Measurements from ENCODE around the gene GNB1L. TPM values are rescaled to one million over a fixed set of nuclear protein-coding genes. Genes with fewer than 3 reads are reported as not detected.
A peak's percentile ranks its signal among the peaks of the same experiment; 100 is the strongest.

GNB1L gene
- 10.4 and 11.5 TPM in 2 replicates for polyA plus RNA-seq (2013)

GRCh38 chr22:19854778-19855503 lies at the start of gene GNB1L, which contains the start of gene RTL10:
GNB1L (minus strand) TSS chr22:19854874; CDS start chr22:19821355, 33,519 bp downstream.
RTL10 (minus strand) TSS chr22:19854874; CDS start chr22:19852261, 2,613 bp downstream.
- H2AFZ ChIP-seq (ENCODE audit: insufficient read depth, low read length, poor library complexity), result peak within 1 kb of the TSS; percentile 90
- peak within 1 kb of the TSS; percentile 86 for H2BK5ac ChIP-seq (ENCODE audit: low read depth, low read length, poor library complexity)
- peak within 1 kb of the TSS; percentile 65 for H3K4ac ChIP-seq (ENCODE audit: low read depth, low read length)
- H3K79me1 ChIP-seq (ENCODE audit: low read length), result peaks cover 32% of the 10 kb centered on the region
- H4K8ac ChIP-seq (ENCODE audit: low read depth, low read length), result peak within 1 kb of the TSS; percentile 90
- peak within 1 kb of the TSS; percentile 87 for H3K4me3 ChIP-seq (ENCODE audit: low read depth, low read length)
- peak within 1 kb of the TSS; percentile 12 for H2BK12ac ChIP-seq (ENCODE audit: low read length)
- H3K27ac ChIP-seq (ENCODE audit: low read depth, low read length), result peak within 1 kb of the TSS; percentile 80
- peak within 1 kb of the TSS; percentile 95 for H3K14ac ChIP-seq (ENCODE audit: low read length)
- H3K9ac ChIP-seq (ENCODE audit: low read length), result peak within 1 kb of the TSS; percentile 85
- peak within 1 kb of the TSS; percentile 94 for H4K12ac ChIP-seq (ENCODE audit: low read depth, low read length)
- peaks cover 33 to 43% of the 10 kb centered on the region in 2 experiments for H3K4me1 ChIP-seq (ENCODE audit: control insufficient read depth in 1 of 2, insufficient read depth in 2 of 2, low read length in 2 of 2)
- peak within 1 kb of the TSS; percentile 92 for H4K91ac ChIP-seq (ENCODE audit: low read depth, low read length)
- no peak within 1 kb of the TSS for H3K23ac ChIP-seq (ENCODE audit: low read length)
- H3K4me2 ChIP-seq (ENCODE audit: low read length), result peak within 1 kb of the TSS; percentile 87
- peaks cover 34% of the 10 kb centered on the region for H3K79me2 ChIP-seq (ENCODE audit: control insufficient read depth, insufficient read depth, low read length, poor library complexity)
- no peaks in the 10 kb centered on the region for H3K27me3 ChIP-seq (ENCODE audit: insufficient read depth, low read length)
- peak within 1 kb of the TSS; percentile 94 for H3K18ac ChIP-seq (ENCODE audit: low read length)
- peak within 1 kb of the TSS; percentile 84 for H2AK5ac ChIP-seq (ENCODE audit: low read length)
- peak; percentile 96 to 99 for DNase-seq
- peaks cover 20 to 27% of the 10 kb centered on the region in 2 experiments for H3K36me3 ChIP-seq (ENCODE audit: control insufficient read depth in 1 of 2, insufficient read depth in 2 of 2, low read length in 2 of 2)
- H3K9me3 ChIP-seq (ENCODE audit: insufficient read depth, low read depth, low read length), result no peaks in the 10 kb centered on the region
- no CpG with 5 or more reads among the region's 81 CpGs for WGBS (ENCODE audit: extremely low coverage, insufficient coverage, insufficient read length)
- peak within 1 kb of the TSS; percentile 88 for H2BK120ac ChIP-seq (ENCODE audit: insufficient read depth, low read length, poor library complexity)

- Histone ChIP-seq H3K79me1 (ENCODE audit: low read length) (peaks cover 10% of the 10 kb centered on the region), H4K91ac (ENCODE audit: low read depth, low read length) (peak overlapping the region; percentile 45), H2AFZ (ENCODE audit: insufficient read depth, low read length, poor library complexity) (no peak overlapping the region), H3K18ac (ENCODE audit: low read length) (no peak overlapping the region), H3K9ac (ENCODE audit: low read length) (no peak overlapping the region), H3K4ac (ENCODE audit: low read depth, low read length) (no peak overlapping the region), H3K36me3 (ENCODE audit: control insufficient read depth in 1 of 2, insufficient read depth in 2 of 2, low read length in 2 of 2) (no peaks in the 10 kb centered on the region), H3K4me2 (ENCODE audit: low read length) (no peak overlapping the region), H3K4me1 (ENCODE audit: control insufficient read depth in 1 of 2, insufficient read depth in 2 of 2, low read length in 2 of 2) (peaks cover 17% of the 10 kb centered on the region in 2 experiments), H3K79me2 (ENCODE audit: control insufficient read depth, insufficient read depth, low read length, poor library complexity) (no peaks in the 10 kb centered on the region), H3K9me3 (ENCODE audit: insufficient read depth, low read depth, low read length) (no peaks in the 10 kb centered on the region), H4K8ac (ENCODE audit: low read depth, low read length) (no peak overlapping the region), H3K27ac (ENCODE audit: low read depth, low read length) (no peak overlapping the region), H3K27me3 (ENCODE audit: insufficient read depth, low read length) (no peaks in the 10 kb centered on the region), H2BK5ac (ENCODE audit: low read depth, low read length, poor library complexity) (no peak overlapping the region), H2BK120ac (ENCODE audit: insufficient read depth, low read length, poor library complexity) (peak overlapping the region; percentile 19), H3K4me3 (ENCODE audit: low read depth, low read length) (no peak overlapping the region), H3K14ac (ENCODE audit: low read length) (peak overlapping the region; percentile 46), H2AK5ac (ENCODE audit: low read length) (peak overlapping the region; percentile 56), H2BK12ac (ENCODE audit: low read length) (peak overlapping the region; percentile 59), H3K23ac (ENCODE audit: low read length) (no peak overlapping the region), H4K12ac (ENCODE audit: low read depth, low read length) (no peak overlapping the region)
- WGBS (ENCODE audit: extremely low coverage, insufficient coverage, insufficient read length), result no CpG with 5 or more reads among the region's 16 CpGs
- no peak for DNase-seq
Observed at GRCh38 chr22:19904174-19904856, 49.6 kb upstream of the GNB1L start.

- Histone ChIP-seq H3K9me3 (ENCODE audit: insufficient read depth, low read depth, low read length) (no peaks in the 10 kb centered on the region), H3K4ac (ENCODE audit: low read depth, low read length) (no peak overlapping the region), H3K27me3 (ENCODE audit: insufficient read depth, low read length) (no peaks in the 10 kb centered on the region), H2BK5ac (ENCODE audit: low read depth, low read length, poor library complexity) (no peak overlapping the region), H4K12ac (ENCODE audit: low read depth, low read length) (no peak overlapping the region), H2AFZ (ENCODE audit: insufficient read depth, low read length, poor library complexity) (no peak overlapping the region), H3K79me1 (ENCODE audit: low read length) (peaks cover 9% of the 10 kb centered on the region), H4K8ac (ENCODE audit: low read depth, low read length) (no peak overlapping the region), H3K4me1 (ENCODE audit: control insufficient read depth in 1 of 2, insufficient read depth in 2 of 2, low read length in 2 of 2) (peaks cover 17 to 21% of the 10 kb centered on the region in 2 experiments), H2BK12ac (ENCODE audit: low read length) (peak overlapping the region; percentile 59), H4K91ac (ENCODE audit: low read depth, low read length) (peak overlapping the region; percentile 45), H3K36me3 (ENCODE audit: control insufficient read depth in 1 of 2, insufficient read depth in 2 of 2, low read length in 2 of 2) (no peaks in the 10 kb centered on the region), H2BK120ac (ENCODE audit: insufficient read depth, low read length, poor library complexity) (peak overlapping the region; percentile 19), H2AK5ac (ENCODE audit: low read length) (no peak overlapping the region), H3K79me2 (ENCODE audit: control insufficient read depth, insufficient read depth, low read length, poor library complexity) (no peaks in the 10 kb centered on the region), H3K9ac (ENCODE audit: low read length) (no peak overlapping the region), H3K23ac (ENCODE audit: low read length) (no peak overlapping the region), H3K4me3 (ENCODE audit: low read depth, low read length) (no peak overlapping the region), H3K18ac (ENCODE audit: low read length) (peak overlapping the region; percentile 19), H3K4me2 (ENCODE audit: low read length) (no peak overlapping the region), H3K27ac (ENCODE audit: low read depth, low read length) (no peak overlapping the region), H3K14ac (ENCODE audit: low read length) (peak overlapping the region; percentile 4)
- no peak for DNase-seq
- no CpG with 5 or more reads among the region's 12 CpGs for WGBS (ENCODE audit: extremely low coverage, insufficient coverage, insufficient read length)
Observed at GRCh38 chr22:19903513-19903912, 48.8 kb upstream of the GNB1L start.

GRCh38 chr22:19903031-19903430 lies 48.4 kb upstream of the GNB1L start:
- Histone ChIP-seq H3K36me3 (ENCODE audit: control insufficient read depth in 1 of 2, insufficient read depth in 2 of 2, low read length in 2 of 2) (no peaks in the 10 kb centered on the region), H3K79me1 (ENCODE audit: low read length) (peaks cover 9% of the 10 kb centered on the region)

More at GRCh38 chr22:19903031-19903430, 48.4 kb upstream of the GNB1L start:
- no peaks in the 10 kb centered on the region for H3K79me2 ChIP-seq (ENCODE audit: control insufficient read depth, insufficient read depth, low read length, poor library complexity)
- H2BK12ac ChIP-seq (ENCODE audit: low read length), result peak overlapping the region; percentile 59
- no peak overlapping the region for H4K12ac ChIP-seq (ENCODE audit: low read depth, low read length)
- no CpG with 5 or more reads among the region's 9 CpGs for WGBS (ENCODE audit: extremely low coverage, insufficient coverage, insufficient read length)
- no peak overlapping the region for H3K4me3 ChIP-seq (ENCODE audit: low read depth, low read length)
- H3K14ac ChIP-seq (ENCODE audit: low read length), result peak overlapping the region; percentile 57
- H2BK120ac ChIP-seq (ENCODE audit: insufficient read depth, low read length, poor library complexity), result peak overlapping the region; percentile 19
- peaks cover 17 to 22% of the 10 kb centered on the region in 2 experiments for H3K4me1 ChIP-seq (ENCODE audit: control insufficient read depth in 1 of 2, insufficient read depth in 2 of 2, low read length in 2 of 2)
- H3K23ac ChIP-seq (ENCODE audit: low read length), result no peak overlapping the region
- DNase-seq, result no peak
- H3K4me2 ChIP-seq (ENCODE audit: low read length), result no peak overlapping the region
- H2AK5ac ChIP-seq (ENCODE audit: low read length), result no peak overlapping the region
- no peaks in the 10 kb centered on the region for H3K9me3 ChIP-seq (ENCODE audit: insufficient read depth, low read depth, low read length)
- H3K27me3 ChIP-seq (ENCODE audit: insufficient read depth, low read length), result no peaks in the 10 kb centered on the region
- peak overlapping the region; percentile 20 for H4K8ac ChIP-seq (ENCODE audit: low read depth, low read length)
- no peak overlapping the region for H2AFZ ChIP-seq (ENCODE audit: insufficient read depth, low read length, poor library complexity)
- no peak overlapping the region for H3K18ac ChIP-seq (ENCODE audit: low read length)
- H3K9ac ChIP-seq (ENCODE audit: low read length), result no peak overlapping the region
- no peak overlapping the region for H2BK5ac ChIP-seq (ENCODE audit: low read depth, low read length, poor library complexity)
- H3K27ac ChIP-seq (ENCODE audit: low read depth, low read length), result no peak overlapping the region
- peak overlapping the region; percentile 45 for H4K91ac ChIP-seq (ENCODE audit: low read depth, low read length)
- no peak overlapping the region for H3K4ac ChIP-seq (ENCODE audit: low read depth, low read length)

Data from trophoblast cell (in vitro differentiated cells and primary cell).